ENCODE results near the gene CYP2D6.
"Not testable (repeated sequence)": the region's sequence is repeated elsewhere in the genome, so short reads cannot be mapped to it uniquely, and the experiment has no call there.

CYP2D6 gene

GRCh38 chr22:42160251-42160650 lies 29.6 kb upstream of the CYP2D6 start:
- in situ Hi-C loops (cut with HindIII; ENCODE audit: low sequenced_read_pairs): loop anchor here (25.0 kb wide), 1 partner anchor 202 kb away; no protein-coding TSS in a partner anchor

GRCh38 chr22:42158456-42159132 lies 28.0 kb upstream of the CYP2D6 start:
- in situ Hi-C loops (cut with HindIII; ENCODE audit: low sequenced_read_pairs): loop anchor here (25.0 kb wide), 1 partner anchor 204 kb away; no protein-coding TSS in a partner anchor

- in situ Hi-C loops (cut with HindIII; ENCODE audit: low sequenced_read_pairs): loop anchor here (25.0 kb wide), 1 partner anchor 206 kb away; no protein-coding TSS in a partner anchor
These were observed 26.0 kb upstream of the CYP2D6 start for GRCh38 chr22:42156598-42156997.

- in situ Hi-C loops (cut with HindIII; ENCODE audit: low sequenced_read_pairs): loop anchor here (25.0 kb wide), 1 partner anchor 206 kb away; no protein-coding TSS in a partner anchor
These were observed 25.5 kb upstream of the CYP2D6 start for GRCh38 chr22:42156121-42156520.

- in situ Hi-C loops (cut with HindIII; ENCODE audit: low sequenced_read_pairs): loop anchor here (25.0 kb wide), 1 partner anchor 207 kb away; no protein-coding TSS in a partner anchor
These were observed 24.5 kb upstream of the CYP2D6 start for GRCh38 chr22:42155053-42155543.

GRCh38 chr22:42154293-42155052 lies 23.9 kb upstream of the CYP2D6 start:
- in situ Hi-C loops (cut with HindIII; ENCODE audit: low sequenced_read_pairs): loop anchor here (25.0 kb wide), 1 partner anchor 208 kb away; no protein-coding TSS in a partner anchor

- in situ Hi-C loops (cut with HindIII; ENCODE audit: low sequenced_read_pairs): loop anchor here (25.0 kb wide), 1 partner anchor 210 kb away; no protein-coding TSS in a partner anchor
These were observed 22.2 kb upstream of the CYP2D6 start for GRCh38 chr22:42152661-42153270.

- in situ Hi-C loops (cut with HindIII; ENCODE audit: low sequenced_read_pairs): loop anchor here (25.0 kb wide), 1 partner anchor 210 kb away; no protein-coding TSS in a partner anchor
These were observed 21.5 kb upstream of the CYP2D6 start for GRCh38 chr22:42151924-42152635.

GRCh38 chr22:42150727-42151590 lies 20.3 kb upstream of the CYP2D6 start:
- in situ Hi-C loops (cut with HindIII; ENCODE audit: low sequenced_read_pairs): loop anchor here (25.0 kb wide), 1 partner anchor 211 kb away; no protein-coding TSS in a partner anchor

- in situ Hi-C loops (cut with HindIII; ENCODE audit: low sequenced_read_pairs): loop anchor here (25.0 kb wide), 1 partner anchor 213 kb away; no protein-coding TSS in a partner anchor
These were observed 19.2 kb upstream of the CYP2D6 start for GRCh38 chr22:42149798-42150197.

GRCh38 chr22:42145175-42145574 lies 14.6 kb upstream of the CYP2D6 start:
- in situ Hi-C loops (cut with HindIII; ENCODE audit: low sequenced_read_pairs): no loop called here

GRCh38 chr22:42143859-42144822 lies 13.5 kb upstream of the CYP2D6 start:
- in situ Hi-C loops (cut with HindIII; ENCODE audit: low sequenced_read_pairs): not testable (repeated sequence)

- in situ Hi-C loops (cut with HindIII; ENCODE audit: low sequenced_read_pairs): no loop called here
These were observed 12.3 kb upstream of the CYP2D6 start for GRCh38 chr22:42142771-42143461.

- in situ Hi-C loops (cut with HindIII; ENCODE audit: low sequenced_read_pairs): not testable (repeated sequence)
These were observed 10.9 kb upstream of the CYP2D6 start for GRCh38 chr22:42141307-42142057.

- in situ Hi-C loops (cut with HindIII; ENCODE audit: low sequenced_read_pairs): not testable (repeated sequence)
These were observed 9.5 kb upstream of the CYP2D6 start for GRCh38 chr22:42140153-42140552.

- in situ Hi-C loops (cut with HindIII; ENCODE audit: low sequenced_read_pairs): not testable (repeated sequence)
These were observed 8.9 kb upstream of the CYP2D6 start for GRCh38 chr22:42139508-42139907.

GRCh38 chr22:42138972-42139371 lies 8.4 kb upstream of the CYP2D6 start:
- in situ Hi-C loops (cut with HindIII; ENCODE audit: low sequenced_read_pairs): no loop called here

All from DLD1 (cell line).